NCI-H524 (cell line): ENCODE measurements around the gene BTBD2.

Source experiments
- DNase-seq, 2 experiments: peaks; one replicate each; lab custom pipeline; 2025; lab: John Stamatoyannopoulos, UW

The BTBD2 gene

GRCh38 chr19:1941146-1942077 lies 74.1 kb downstream of the BTBD2 start, which contains the start of gene CSNK1G2:
CSNK1G2 (plus strand) TSS chr19:1941172; CDS start chr19:1969773, 28,601 bp downstream.
- no peak for DNase-seq

- DNase-seq = no peak
These were observed 77.4 kb downstream of the BTBD2 start for GRCh38 chr19:1938071-1938470.

GRCh38 chr19:1936916-1937610 lies 78.5 kb downstream of the BTBD2 start:
- DNase-seq = no peak

- DNase-seq = no peak
These were observed 79.1 kb downstream of the BTBD2 start for GRCh38 chr19:1936430-1936829.

DNA sequence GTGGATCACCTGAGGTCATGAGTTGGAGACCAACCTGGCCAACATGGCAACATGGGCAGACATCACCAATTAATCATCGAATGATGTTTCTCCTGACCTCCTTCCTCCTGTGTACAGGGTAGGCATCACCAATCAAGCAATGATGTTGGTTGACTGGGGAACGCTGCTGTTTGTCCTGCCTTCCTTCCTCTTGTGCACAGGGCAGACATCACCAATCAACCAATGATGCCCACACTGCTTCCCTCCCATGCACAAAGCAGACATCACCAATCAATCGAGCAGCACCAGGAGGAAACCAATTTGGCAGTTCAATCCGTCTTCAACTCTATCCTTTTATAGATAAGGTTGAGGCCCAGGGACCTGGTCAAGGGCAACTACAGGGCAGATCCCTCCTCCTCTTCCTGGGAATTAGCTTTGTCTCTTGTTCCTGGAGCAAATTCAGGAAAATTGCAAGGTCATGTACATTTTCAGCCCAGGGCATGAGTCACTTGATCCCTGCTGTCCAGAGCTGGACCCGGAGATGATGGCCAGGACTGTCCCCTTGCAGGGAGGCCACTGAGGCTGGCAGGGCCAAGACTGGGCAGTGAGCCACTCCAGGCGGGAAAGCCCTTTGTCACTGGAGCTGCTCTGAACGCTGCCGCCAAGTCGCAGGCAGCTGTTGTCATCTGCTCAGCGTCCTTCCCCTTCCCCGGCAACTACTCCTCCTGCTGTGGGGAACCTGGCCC lies 79.9 kb downstream of the BTBD2 start:
- DNase-seq = no peak
